GM19023 (cell line): ENCODE results near the gene IL2RA.
"Not testable (repeated sequence)": the region's sequence is repeated elsewhere in the genome, so short reads cannot be mapped to it uniquely, and the experiment has no call there.

ENCODE experiments used
- ATAC-seq: cut with Tn5 transposase; IDR thresholded peaks from one replicate; pipeline ENCODE4 v1.9.1; 2021; ENCODE audit warnings: mild to moderate bottlenecking, moderate library complexity; ENCODE audit not compliant: unreplicated experiment

The IL2RA gene

GRCh38 chr10:6062101-6062771 is at the start of gene IL2RA:
Gene IL2RA, minus strand, starts transcription at chr10:6062367. Its CDS starts 216 bp downstream, at chr10:6062151.
- no peak for ATAC-seq

- ATAC-seq = no peak
Observed at GRCh38 chr10:6110136-6110535, 48.0 kb upstream of the IL2RA start.

- ATAC-seq = no peak
Observed at GRCh38 chr10:6109444-6109775, 47.2 kb upstream of the IL2RA start.

- ATAC-seq = no peak
Observed at GRCh38 chr10:6108631-6109443, 46.7 kb upstream of the IL2RA start.

GRCh38 chr10:6108072-6108471 is 45.9 kb upstream of the IL2RA start:
- no peak for ATAC-seq

- not testable (repeated sequence) for ATAC-seq
Observed at GRCh38 chr10:6107616-6108015, 45.4 kb upstream of the IL2RA start.

- no peak for ATAC-seq
Observed at GRCh38 chr10:6103591-6103990, 41.4 kb upstream of the IL2RA start.

- no peak for ATAC-seq
Observed at GRCh38 chr10:6102128-6102527, 40.0 kb upstream of the IL2RA start.

GRCh38 chr10:6101181-6101580 is 39.0 kb upstream of the IL2RA start:
- ATAC-seq = peak; percentile 85

GRCh38 chr10:6100370-6100769 is 38.2 kb upstream of the IL2RA start:
- ATAC-seq = no peak

- ATAC-seq = no peak
Observed at GRCh38 chr10:6098156-6098555, 36.0 kb upstream of the IL2RA start.

- ATAC-seq = no peak
Observed at GRCh38 chr10:6097063-6097462, 34.9 kb upstream of the IL2RA start.

- ATAC-seq = no peak
Observed at GRCh38 chr10:6095810-6096570, 33.8 kb upstream of the IL2RA start.

- ATAC-seq = no peak
Observed at GRCh38 chr10:6092731-6093130, 30.6 kb upstream of the IL2RA start.

- ATAC-seq = no peak
Observed at GRCh38 chr10:6091630-6092029, 29.5 kb upstream of the IL2RA start.

- ATAC-seq = peak; percentile 32
Observed at GRCh38 chr10:6089334-6090219, 27.4 kb upstream of the IL2RA start.

GRCh38 chr10:6088721-6089333 is 26.7 kb upstream of the IL2RA start, which contains the start of gene RBM17:
Gene RBM17, plus strand, starts transcription at chr10:6089034. Its CDS starts 8,032 bp downstream, at chr10:6097066.
- peak; percentile 86 for ATAC-seq

GRCh38 chr10:6086375-6087233 is 24.4 kb upstream of the IL2RA start:
- peak; percentile 43 for ATAC-seq
